ENCODE data around the gene GCC2. TPM values are rescaled to one million over a fixed set of nuclear protein-coding genes. Genes with fewer than 3 reads are reported as not detected.

The GCC2 gene
- total RNA-seq, 5 donors from 2014 or later (not counting 1 experiment from before 2014, with no cell fraction given), result 97.3 to 152 (median 135) TPM

GRCh38 chr2:108409768-108410167 lies 39.2 kb upstream of the GCC2 start:
- DNase-seq (no peak), ATAC-seq (replicated peaks in 1 of 4) (no peak)
- no peaks in the 10 kb centered on the region for H3K9me3 ChIP-seq
- ChIA-PET POLR2A (no interaction called here), CTCF (no interaction called here)
- no peak overlapping the region for H3K27ac ChIP-seq (ENCODE audit: low read length)
- H3K4me1 ChIP-seq (ENCODE audit: control insufficient read depth in 1 of 2, extremely low read depth in 1 of 2, insufficient read depth in 2 of 2, low read length in 2 of 2), result no peaks in the 10 kb centered on the region
- H3K36me3 Mint-ChIP-seq, result no peaks in the 10 kb centered on the region
- no peak overlapping the region for H3K27ac Mint-ChIP-seq
- H3K9me3 Mint-ChIP-seq, result peaks cover 6 to 14% (median 14%) of the 10 kb centered on the region in 3 donors
- no CpG with 5 or more reads among the region's 1 CpG for WGBS (ENCODE audit: insufficient coverage)
- H3K4me3 ChIP-seq (ENCODE audit: control insufficient read depth in 1 of 2, extremely low read depth in 1 of 2, low read length in 1 of 2), result no peak overlapping the region
- H3K27me3 ChIP-seq (replicated peaks in 1 of 2; ENCODE audit: control insufficient read depth in 2 of 2, extremely low read depth in 1 of 2, insufficient read depth in 2 of 2, low read length in 1 of 2), result peaks cover 0 to 3% of the 10 kb centered on the region in 2 experiments
- no peaks in the 10 kb centered on the region for H3K36me3 ChIP-seq (ENCODE audit: control insufficient read depth in 2 of 2, extremely low read depth in 1 of 2, insufficient read depth in 1 of 2, low read length in 1 of 2)
- H3K27me3 Mint-ChIP-seq, result peaks cover 9 to 13% of the 10 kb centered on the region in 2 donors
- H3K4me3 Mint-ChIP-seq, result no peak overlapping the region
- no peaks in the 10 kb centered on the region for H3K4me1 Mint-ChIP-seq

DNA sequence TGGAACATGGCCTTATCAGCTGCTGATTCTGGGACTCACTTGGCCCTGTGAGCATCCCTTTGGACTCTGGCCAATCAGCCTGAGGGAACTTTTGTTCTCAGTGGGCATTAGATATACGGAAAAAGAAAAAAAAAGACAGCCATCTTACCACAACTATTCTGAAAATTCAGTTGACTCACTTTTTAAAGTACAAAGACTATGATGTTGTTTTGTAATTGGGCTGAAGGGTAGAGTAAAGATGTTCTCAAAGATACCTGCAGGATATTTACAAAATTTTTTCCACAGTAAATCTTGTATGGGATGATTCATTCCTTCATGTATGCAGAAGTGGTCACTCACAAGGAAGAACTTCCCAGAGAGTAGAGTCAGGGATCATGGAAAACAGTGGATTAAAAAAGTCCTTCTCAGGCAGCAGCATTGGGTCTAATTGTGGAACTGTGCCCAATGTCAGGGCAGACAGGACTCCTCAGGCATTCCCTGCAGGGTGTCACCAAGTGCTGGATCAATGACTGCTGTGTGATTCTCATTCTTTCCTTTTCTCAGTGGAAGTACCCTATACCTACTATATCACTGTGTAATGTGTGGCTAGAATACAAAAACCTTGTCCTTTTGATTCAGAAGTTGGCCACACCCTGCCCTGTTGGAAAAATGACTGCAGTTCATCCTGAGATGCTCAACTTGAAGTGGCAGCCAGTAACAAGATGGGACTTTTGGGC lies 35.9 kb upstream of the GCC2 start:
- no peak overlapping the region for H3K27ac ChIP-seq (ENCODE audit: low read length)
- Mint-ChIP-seq H3K27ac (no peak overlapping the region), H3K36me3 (no peaks in the 10 kb centered on the region), H3K4me1 (no peaks in the 10 kb centered on the region), H3K4me3 (no peak overlapping the region), H3K27me3 (peaks cover 9 to 13% of the 10 kb centered on the region in 2 donors), H3K9me3 (no peaks in the 10 kb centered on the region)
- ATAC-seq (replicated peaks in 1 of 4) (no peak), DNase-seq (no peak)
- no peak overlapping the region for H3K4me3 ChIP-seq (ENCODE audit: control insufficient read depth in 1 of 2, extremely low read depth in 1 of 2, low read length in 1 of 2)
- no peaks in the 10 kb centered on the region for H3K36me3 ChIP-seq (ENCODE audit: control insufficient read depth in 2 of 2, extremely low read depth in 1 of 2, insufficient read depth in 1 of 2, low read length in 1 of 2)
- ChIA-PET CTCF (no interaction called here), POLR2A (no interaction called here)
- WGBS (ENCODE audit: insufficient coverage), result no CpG with 5 or more reads among the region's 1 CpG
- H3K27me3 ChIP-seq (replicated peaks in 1 of 2; ENCODE audit: control insufficient read depth in 2 of 2, extremely low read depth in 1 of 2, insufficient read depth in 2 of 2, low read length in 1 of 2), result peaks cover 0 to under 1% of the 10 kb centered on the region in 2 experiments
- no peaks in the 10 kb centered on the region for H3K9me3 ChIP-seq
- no peaks in the 10 kb centered on the region for H3K4me1 ChIP-seq (ENCODE audit: control insufficient read depth in 1 of 2, extremely low read depth in 1 of 2, insufficient read depth in 2 of 2, low read length in 2 of 2)

GRCh38 chr2:108413711-108414095 lies 35.3 kb upstream of the GCC2 start:
- no peaks in the 10 kb centered on the region for H3K4me1 ChIP-seq (ENCODE audit: control insufficient read depth in 1 of 2, extremely low read depth in 1 of 2, insufficient read depth in 2 of 2, low read length in 2 of 2)

GRCh38 chr2:108414256-108414876 lies 34.6 kb upstream of the GCC2 start:
- no peak overlapping the region for H3K4me3 ChIP-seq (ENCODE audit: control insufficient read depth in 1 of 2, extremely low read depth in 1 of 2, low read length in 1 of 2)
- H3K4me1 ChIP-seq (ENCODE audit: control insufficient read depth in 1 of 2, extremely low read depth in 1 of 2, insufficient read depth in 2 of 2, low read length in 2 of 2), result no peaks in the 10 kb centered on the region
- ChIA-PET POLR2A (no interaction called here), CTCF (no interaction called here)
- H3K27ac ChIP-seq (ENCODE audit: low read length), result no peak overlapping the region
- no peaks in the 10 kb centered on the region for H3K36me3 ChIP-seq (ENCODE audit: control insufficient read depth in 2 of 2, extremely low read depth in 1 of 2, insufficient read depth in 1 of 2, low read length in 1 of 2)
- H3K9me3 ChIP-seq, result no peaks in the 10 kb centered on the region
- ATAC-seq (replicated peaks in 1 of 4), result no peak
- peaks cover 0 to 10% of the 10 kb centered on the region in 2 donors for H3K27me3 Mint-ChIP-seq
- H3K36me3 Mint-ChIP-seq, result no peaks in the 10 kb centered on the region
- no peaks in the 10 kb centered on the region for H3K9me3 Mint-ChIP-seq
- DNase-seq, result no peak
- no peaks in the 10 kb centered on the region for H3K4me1 Mint-ChIP-seq
- 82% methylated on average over 2 of the region's 3 CpGs for WGBS (ENCODE audit: insufficient coverage)
- no peak overlapping the region for H3K4me3 Mint-ChIP-seq
- H3K27me3 ChIP-seq (replicated peaks in 1 of 2; ENCODE audit: control insufficient read depth in 2 of 2, extremely low read depth in 1 of 2, insufficient read depth in 2 of 2, low read length in 1 of 2), result no peaks in the 10 kb centered on the region
- H3K27ac Mint-ChIP-seq, result no peak overlapping the region

More at GRCh38 chr2:108413711-108414095, 35.3 kb upstream of the GCC2 start:
- no peaks in the 10 kb centered on the region for H3K27me3 ChIP-seq (replicated peaks in 1 of 2; ENCODE audit: control insufficient read depth in 2 of 2, extremely low read depth in 1 of 2, insufficient read depth in 2 of 2, low read length in 1 of 2)
- Mint-ChIP-seq H3K27ac (no peak overlapping the region), H3K4me3 (no peak overlapping the region), H3K4me1 (no peaks in the 10 kb centered on the region), H3K27me3 (peaks cover 5 to 13% of the 10 kb centered on the region in 2 donors), H3K9me3 (no peaks in the 10 kb centered on the region), H3K36me3 (no peaks in the 10 kb centered on the region)
- no peak overlapping the region for H3K4me3 ChIP-seq (ENCODE audit: control insufficient read depth in 1 of 2, extremely low read depth in 1 of 2, low read length in 1 of 2)
- ChIA-PET CTCF (no interaction called here), POLR2A (no interaction called here)
- DNase-seq (no peak), ATAC-seq (replicated peaks in 1 of 4) (no peak)
- H3K27ac ChIP-seq (ENCODE audit: low read length), result no peak overlapping the region
- no peaks in the 10 kb centered on the region for H3K36me3 ChIP-seq (ENCODE audit: control insufficient read depth in 2 of 2, extremely low read depth in 1 of 2, insufficient read depth in 1 of 2, low read length in 1 of 2)
- no CpG with 5 or more reads among the region's 1 CpG for WGBS (ENCODE audit: insufficient coverage)
- H3K9me3 ChIP-seq, result no peaks in the 10 kb centered on the region

- Mint-ChIP-seq H3K27me3 (peaks cover 0 to 6% of the 10 kb centered on the region in 2 donors), H3K27ac (no peak overlapping the region), H3K4me3 (no peak overlapping the region), H3K36me3 (no peaks in the 10 kb centered on the region), H3K9me3 (no peaks in the 10 kb centered on the region), H3K4me1 (no peaks in the 10 kb centered on the region)
- CTCF ChIA-PET, result no interaction called here
- Histone ChIP-seq H3K4me1 (ENCODE audit: control insufficient read depth in 1 of 2, extremely low read depth in 1 of 2, insufficient read depth in 2 of 2, low read length in 2 of 2) (no peaks in the 10 kb centered on the region), H3K9me3 (no peaks in the 10 kb centered on the region), H3K27ac (ENCODE audit: low read length) (no peak overlapping the region), H3K27me3 (replicated peaks in 1 of 2; ENCODE audit: control insufficient read depth in 2 of 2, extremely low read depth in 1 of 2, insufficient read depth in 2 of 2, low read length in 1 of 2) (no peaks in the 10 kb centered on the region), H3K4me3 (ENCODE audit: control insufficient read depth in 1 of 2, extremely low read depth in 1 of 2, low read length in 1 of 2) (no peak overlapping the region), H3K36me3 (ENCODE audit: control insufficient read depth in 2 of 2, extremely low read depth in 1 of 2, insufficient read depth in 1 of 2, low read length in 1 of 2) (no peaks in the 10 kb centered on the region)
- no CpG with 5 or more reads among the region's 2 CpGs for WGBS (ENCODE audit: insufficient coverage)
- ATAC-seq (replicated peaks in 1 of 4) (no peak), DNase-seq (no peak)
- POLR2A ChIA-PET, result no interaction called here
Measured at GRCh38 chr2:108414945-108415344, 34.1 kb upstream of the GCC2 start.

DNA sequence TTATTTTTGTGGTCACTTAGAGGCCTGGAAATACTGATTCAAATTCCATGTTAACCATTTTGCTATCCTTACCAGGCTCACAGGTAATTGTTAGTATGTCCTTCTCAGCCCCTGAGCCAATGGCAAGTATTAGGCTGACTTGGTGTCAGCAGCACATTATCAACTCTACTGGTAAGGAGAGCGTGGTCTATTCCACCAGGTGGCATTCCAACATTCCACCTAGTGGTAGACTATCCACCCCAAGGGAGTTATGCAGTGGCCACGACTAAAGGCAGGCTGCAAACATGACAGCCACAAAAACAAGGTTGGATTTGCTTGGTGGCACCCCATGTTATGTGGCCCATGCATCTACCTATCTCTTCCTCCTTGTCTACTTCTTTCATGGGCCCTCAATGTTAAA lies 31.8 kb upstream of the GCC2 start:
- WGBS (ENCODE audit: insufficient coverage), result 100% methylated on average over 1 of the region's 2 CpGs
- no peaks in the 10 kb centered on the region for H3K36me3 Mint-ChIP-seq
- H3K27me3 Mint-ChIP-seq, result peaks cover 0 to 4% of the 10 kb centered on the region in 2 donors
- POLR2A ChIA-PET, result no interaction called here
- H3K36me3 ChIP-seq (ENCODE audit: control insufficient read depth in 2 of 2, extremely low read depth in 1 of 2, insufficient read depth in 1 of 2, low read length in 1 of 2), result no peaks in the 10 kb centered on the region
- H3K4me1 ChIP-seq (ENCODE audit: control insufficient read depth in 1 of 2, extremely low read depth in 1 of 2, insufficient read depth in 2 of 2, low read length in 2 of 2), result no peaks in the 10 kb centered on the region
- no peak overlapping the region for H3K4me3 Mint-ChIP-seq
- peak in 1 of 35 experiments; percentile 21 for DNase-seq
- H3K9me3 Mint-ChIP-seq, result no peaks in the 10 kb centered on the region
- CTCF ChIA-PET, result no interaction called here
- H3K27ac ChIP-seq (ENCODE audit: low read length), result no peak overlapping the region
- H3K9me3 ChIP-seq, result no peaks in the 10 kb centered on the region
- peak in 1 of 4 experiments; percentile 42 for ATAC-seq (replicated peaks in 1 of 4)
- H3K27ac Mint-ChIP-seq, result no peak overlapping the region
- no peaks in the 10 kb centered on the region for H3K4me1 Mint-ChIP-seq
- no peaks in the 10 kb centered on the region for H3K27me3 ChIP-seq (replicated peaks in 1 of 2; ENCODE audit: control insufficient read depth in 2 of 2, extremely low read depth in 1 of 2, insufficient read depth in 2 of 2, low read length in 1 of 2)
- no peak overlapping the region for H3K4me3 ChIP-seq (ENCODE audit: control insufficient read depth in 1 of 2, extremely low read depth in 1 of 2, low read length in 1 of 2)
